GM21381 (cell line): Measurements from ENCODE around the gene BUD13.

Experiments used
- ATAC-seq: cut with Tn5 transposase; IDR thresholded peaks from one replicate; pipeline ENCODE4 v1.9.1; 2021; ENCODE audit warnings: mild to moderate bottlenecking, moderate library complexity; ENCODE audit not compliant: unreplicated experiment

The BUD13 gene

GRCh38 chr11:116720895-116721294 lies 51.9 kb downstream of the BUD13 start:
- ATAC-seq = no peak

- ATAC-seq = no peak
Observed at GRCh38 chr11:116718955-116719501, 53.8 kb downstream of the BUD13 start.

GRCh38 chr11:116716621-116717020 lies 56.2 kb downstream of the BUD13 start:
- no peak for ATAC-seq

- ATAC-seq = no peak
Observed at GRCh38 chr11:116715383-116715782, 57.4 kb downstream of the BUD13 start.

- no peak for ATAC-seq
Observed at GRCh38 chr11:116714902-116715301, 57.9 kb downstream of the BUD13 start.

- no peak for ATAC-seq
Observed at GRCh38 chr11:116712428-116712827, 60.4 kb downstream of the BUD13 start.

GRCh38 chr11:116710762-116711161 lies 62.0 kb downstream of the BUD13 start:
- ATAC-seq = no peak

- ATAC-seq = no peak
Observed at GRCh38 chr11:116710001-116710674, 62.6 kb downstream of the BUD13 start.

GRCh38 chr11:116707746-116708145 lies 65.0 kb downstream of the BUD13 start:
- no peak for ATAC-seq

GRCh38 chr11:116707161-116707629 lies 65.6 kb downstream of the BUD13 start:
- ATAC-seq = no peak

GRCh38 chr11:116703421-116703820 lies 69.4 kb downstream of the BUD13 start:
- ATAC-seq = no peak

GRCh38 chr11:116702772-116703385 lies 69.9 kb downstream of the BUD13 start:
- ATAC-seq = no peak

- no peak for ATAC-seq
Observed at GRCh38 chr11:116701876-116702275, 70.9 kb downstream of the BUD13 start.

GRCh38 chr11:116701297-116701801 lies 71.4 kb downstream of the BUD13 start:
- no peak for ATAC-seq

- no peak for ATAC-seq
Observed at GRCh38 chr11:116700586-116701220, 72.1 kb downstream of the BUD13 start.
